Activated naive CD4-positive, alpha-beta T cell treated with anti-CD3 and anti-CD28 coated beads, Interleukin-2, amount 10 ng/mL, durations not matched to agents 7 days and 5 days (primary cell): ENCODE measurements around the gene SHC1.

ENCODE experiments used
- CTCF ChIA-PET: fragments of 350-600 bp; sonication (Branson Sonifier 250); formaldehyde crosslinking; loops from one replicate; lab custom pipeline; 2021; ENCODE audit warnings: antibody characterized with exemption; lab: Charles Lee
- DNase-seq: peaks from one replicate; pipeline ENCODE4 v3.0.0-alpha.2; 2020
- H3K27ac Mint-ChIP-seq: one replicate; pipeline ENCODE4 v1.8.0; 2021; ENCODE audit warnings: mild to moderate bottlenecking, moderate library complexity, mixed read lengths
- H3K27me3 Mint-ChIP-seq: one replicate; pipeline ENCODE4 v1.8.0; 2021; ENCODE audit warnings: mild to moderate bottlenecking, mixed read lengths
- H3K36me3 Mint-ChIP-seq: one replicate; pipeline ENCODE4 v1.8.0; 2021; ENCODE audit warnings: mixed read lengths
- H3K4me1 Mint-ChIP-seq: one replicate; pipeline ENCODE4 v1.8.0; 2021; ENCODE audit warnings: mixed read lengths
- H3K4me3 Mint-ChIP-seq: one replicate; pipeline ENCODE4 v1.8.0; 2021; ENCODE audit warnings: mild to moderate bottlenecking, moderate library complexity, mixed read lengths
- H3K9me3 Mint-ChIP-seq: one replicate; pipeline ENCODE4 v1.8.0; 2021; ENCODE audit warnings: mixed read lengths

Gene SHC1

DNA sequence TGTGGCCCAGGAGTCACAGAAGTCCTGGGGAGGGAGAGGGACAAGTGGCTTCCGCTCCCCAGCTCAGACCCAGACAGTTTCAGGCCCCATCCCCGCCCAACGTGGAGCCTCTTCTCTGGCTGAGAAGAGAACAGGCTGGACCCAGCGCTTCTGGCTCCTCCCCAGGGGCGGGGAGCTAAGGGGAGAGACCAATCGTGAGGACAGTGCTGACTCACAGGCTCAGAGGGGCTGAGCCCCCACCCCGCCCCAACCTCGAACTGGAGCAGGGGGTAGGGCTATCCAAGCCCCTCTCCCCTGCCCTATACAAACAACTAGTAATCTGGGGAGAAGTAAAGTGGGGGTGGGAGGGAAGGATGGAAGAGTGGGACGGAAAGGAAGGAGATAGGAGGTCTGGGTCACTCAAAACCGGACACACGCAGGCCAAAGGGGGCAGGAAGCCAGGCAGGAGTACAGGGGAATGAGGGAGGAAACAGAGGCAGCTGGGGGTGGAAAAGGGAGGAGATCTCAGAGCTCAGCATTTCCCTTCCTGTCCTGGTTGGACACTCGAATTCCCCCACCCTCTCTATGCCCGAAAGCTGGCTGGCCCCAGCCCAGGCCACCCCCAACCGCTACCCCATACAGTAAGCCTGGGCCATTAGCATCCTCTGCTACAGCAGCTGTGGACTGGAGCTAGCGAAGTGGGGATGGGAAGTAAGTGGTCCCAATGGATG lies at the start of gene SHC1:
TSS of gene SHC1 (minus strand) at position 117 of the 710 bp plus-strand sequence. CDS start 221 bp downstream, outside the sequence.
- peaks cover 41% of the 10 kb centered on the region for H3K36me3 Mint-ChIP-seq
- H3K4me3 Mint-ChIP-seq = peak within 1 kb of the TSS; percentile 4
- peak; percentile 42 for DNase-seq

GRCh38 chr1:155019377-155020245 lies 49.1 kb upstream of the SHC1 start:
- Mint-ChIP-seq H3K27ac (peak overlapping the region; percentile 35), H3K4me3 (no peak overlapping the region), H3K4me1 (peaks cover 48% of the 10 kb centered on the region), H3K36me3 (peaks cover 41% of the 10 kb centered on the region), H3K27me3 (peaks cover 9% of the 10 kb centered on the region), H3K9me3 (no peaks in the 10 kb centered on the region)
- CTCF ChIA-PET = interaction anchor here (0.8 to 6.7 kb wide), 9 partner anchors 14 to 65 kb away, joined by 3 to 48 read pairs (median 6); partner anchors contain the start of genes ADAM15, DCST1, DCST2 and PYGO2
- DNase-seq = no peak

More for the DNA sequence above, at the start of gene SHC1:
- Mint-ChIP-seq H3K9me3 (no peaks in the 10 kb centered on the region), H3K27ac (peak within 1 kb of the TSS; percentile 74), H3K27me3 (no peaks in the 10 kb centered on the region), H3K4me1 (peaks cover 46% of the 10 kb centered on the region)
- CTCF ChIA-PET = interaction anchor here (0.6 to 2.3 kb wide), 7 partner anchors 10 to 118 kb away, joined by 3 to 9 read pairs (median 5); partner anchors contain the start of genes ADAM15 and PYGO2

DNA sequence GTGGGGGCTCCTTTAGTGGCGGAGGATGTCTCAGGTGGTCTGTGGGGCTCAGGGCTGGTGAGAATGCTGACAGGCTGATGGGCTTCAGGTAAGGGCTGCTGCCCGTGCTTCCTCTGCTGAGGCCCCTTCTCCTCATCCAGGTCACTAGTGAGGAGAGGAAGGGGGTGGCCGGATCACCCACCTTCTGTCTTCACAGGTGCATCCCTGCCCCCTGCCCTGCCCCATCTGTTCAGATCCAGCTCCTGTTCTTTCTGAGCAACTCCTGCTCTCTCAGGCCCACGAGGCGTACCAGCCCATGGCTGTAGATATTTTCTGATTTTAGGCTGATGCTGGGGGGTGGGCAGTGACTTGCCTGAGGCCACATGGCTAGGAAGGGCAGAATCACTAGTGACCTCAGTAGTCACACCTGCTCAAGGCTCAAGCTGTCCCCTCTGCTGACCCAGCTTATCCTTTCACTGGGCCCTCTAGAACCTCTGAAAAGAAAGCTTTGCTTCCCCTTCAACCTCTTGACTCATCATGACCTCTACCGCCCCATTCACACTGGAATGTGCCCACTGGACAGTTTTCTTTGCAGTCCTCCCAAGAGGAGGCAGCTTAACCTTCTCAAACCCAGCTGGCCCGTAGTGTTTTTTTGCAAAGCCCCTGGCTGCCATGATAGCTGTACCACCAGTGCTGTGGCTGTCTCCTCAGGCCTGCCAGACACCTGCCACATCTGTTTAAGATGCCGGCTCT lies 48.2 kb upstream of the SHC1 start:
- peaks cover 57% of the 10 kb centered on the region for H3K4me1 Mint-ChIP-seq
- H3K9me3 Mint-ChIP-seq = no peaks in the 10 kb centered on the region
- H3K27ac Mint-ChIP-seq = peak overlapping the region; percentile 35
- H3K36me3 Mint-ChIP-seq = peaks cover 48% of the 10 kb centered on the region
- CTCF ChIA-PET = interaction anchor here (0.8 to 6.7 kb wide), 12 partner anchors 15 to 459 kb away, joined by 4 to 48 read pairs (median 6); partner anchors contain the start of genes ADAM15, DCST1, DCST2 and FLAD1
- DNase-seq = no peak
- H3K27me3 Mint-ChIP-seq = peaks cover 5% of the 10 kb centered on the region
- no peak overlapping the region for H3K4me3 Mint-ChIP-seq

- Mint-ChIP-seq H3K36me3 (peaks cover 55% of the 10 kb centered on the region), H3K27ac (no peak overlapping the region), H3K4me3 (peak overlapping the region; percentile 26), H3K9me3 (no peaks in the 10 kb centered on the region), H3K27me3 (peaks cover under 1% of the 10 kb centered on the region), H3K4me1 (peaks cover 65% of the 10 kb centered on the region)
- DNase-seq = no peak
- CTCF ChIA-PET = interaction anchor here (0.5 to 6.7 kb wide), 26 partner anchors 8 to 538 kb away, joined by 3 to 48 read pairs (median 6); partner anchors contain the start of genes ADAM15, DCST1, DCST2 and EFNA4
These were observed 47.4 kb upstream of the SHC1 start for GRCh38 chr1:155017946-155018316.

GRCh38 chr1:155017041-155017945 lies 46.7 kb upstream of the SHC1 start:
- Mint-ChIP-seq H3K27me3 (no peaks in the 10 kb centered on the region), H3K4me3 (peak overlapping the region; percentile 26), H3K27ac (peak overlapping the region; percentile 83), H3K9me3 (no peaks in the 10 kb centered on the region), H3K36me3 (peaks cover 60% of the 10 kb centered on the region), H3K4me1 (peaks cover 71% of the 10 kb centered on the region)
- CTCF ChIA-PET = interaction anchor here (0.5 to 6.7 kb wide), 27 partner anchors 8 to 538 kb away, joined by 3 to 48 read pairs (median 6); partner anchors contain the start of genes ADAM15, DCST1, DCST2 and EFNA4
- DNase-seq = peak; percentile 90

DNA sequence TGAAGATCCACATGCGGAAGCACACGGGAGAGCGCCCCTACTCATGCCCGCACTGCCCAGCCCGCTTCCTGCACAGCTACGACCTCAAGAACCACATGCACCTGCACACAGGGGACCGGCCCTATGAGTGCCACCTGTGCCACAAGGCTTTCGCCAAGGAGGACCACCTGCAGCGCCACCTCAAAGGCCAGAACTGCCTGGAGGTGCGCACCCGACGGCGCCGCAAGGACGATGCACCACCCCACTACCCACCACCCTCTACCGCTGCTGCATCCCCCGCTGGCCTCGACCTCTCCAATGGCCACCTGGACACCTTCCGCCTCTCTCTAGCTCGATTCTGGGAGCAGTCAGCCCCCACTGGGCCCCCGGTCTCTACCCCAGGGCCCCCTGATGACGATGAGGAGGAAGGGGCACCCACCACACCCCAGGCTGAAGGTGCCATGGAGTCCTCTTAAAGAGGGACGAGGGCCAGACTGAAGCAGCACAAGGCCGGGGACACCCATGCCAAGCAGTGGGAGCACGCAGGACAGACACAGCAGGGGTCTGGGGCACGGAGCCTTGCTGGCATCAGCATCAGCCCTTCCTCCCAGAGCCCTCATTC lies 45.8 kb upstream of the SHC1 start:
- Mint-ChIP-seq H3K4me3 (peak overlapping the region; percentile 33), H3K9me3 (no peaks in the 10 kb centered on the region), H3K27me3 (no peaks in the 10 kb centered on the region), H3K36me3 (peaks cover 60% of the 10 kb centered on the region), H3K27ac (peak overlapping the region; percentile 83), H3K4me1 (peaks cover 78% of the 10 kb centered on the region)
- CTCF ChIA-PET = interaction anchor here (0.6 to 6.7 kb wide), 24 partner anchors 9 to 537 kb away, joined by 3 to 48 read pairs (median 7); partner anchors contain the start of genes ADAM15, FLAD1, LENEP and PBXIP1
- peak; percentile 52 for DNase-seq

GRCh38 chr1:155015527-155016230 lies 45.1 kb upstream of the SHC1 start:
- Mint-ChIP-seq H3K27me3 (no peaks in the 10 kb centered on the region), H3K9me3 (no peaks in the 10 kb centered on the region), H3K4me1 (peaks cover 83% of the 10 kb centered on the region), H3K36me3 (peaks cover 62% of the 10 kb centered on the region), H3K4me3 (peak overlapping the region; percentile 33), H3K27ac (peak overlapping the region; percentile 83)
- CTCF ChIA-PET = interaction anchor here (0.8 to 6.7 kb wide), 18 partner anchors 8 to 456 kb away, joined by 3 to 48 read pairs (median 8); partner anchors contain the start of genes ADAM15, FLAD1, LENEP and PBXIP1
- no peak for DNase-seq

- peaks cover 63% of the 10 kb centered on the region for H3K36me3 Mint-ChIP-seq
- peaks cover 85% of the 10 kb centered on the region for H3K4me1 Mint-ChIP-seq
- CTCF ChIA-PET = interaction anchor here (0.6 to 6.7 kb wide), 12 partner anchors 7 to 108 kb away, joined by 3 to 48 read pairs (median 6); partner anchors contain the start of genes ADAM15, FLAD1, LENEP and PBXIP1
- H3K9me3 Mint-ChIP-seq = no peaks in the 10 kb centered on the region
- no peak overlapping the region for H3K27ac Mint-ChIP-seq
- DNase-seq = no peak
- no peaks in the 10 kb centered on the region for H3K27me3 Mint-ChIP-seq
- no peak overlapping the region for H3K4me3 Mint-ChIP-seq
These were observed 44.4 kb upstream of the SHC1 start for GRCh38 chr1:155014709-155015508.

GRCh38 chr1:155013632-155014031 lies 43.1 kb upstream of the SHC1 start:
- peak overlapping the region; percentile 87 for H3K27ac Mint-ChIP-seq
- peaks cover 59% of the 10 kb centered on the region for H3K36me3 Mint-ChIP-seq
- H3K9me3 Mint-ChIP-seq = no peaks in the 10 kb centered on the region
- H3K27me3 Mint-ChIP-seq = no peaks in the 10 kb centered on the region
- H3K4me3 Mint-ChIP-seq = peak overlapping the region; percentile 93
- peak; percentile 68 for DNase-seq
- peaks cover 77% of the 10 kb centered on the region for H3K4me1 Mint-ChIP-seq
- CTCF ChIA-PET = interaction anchor here (1.3 to 5.0 kb wide), 6 partner anchors 10 to 58 kb away, joined by 3 to 21 read pairs (median 7); partner anchors contain the start of gene PBXIP1

DNA sequence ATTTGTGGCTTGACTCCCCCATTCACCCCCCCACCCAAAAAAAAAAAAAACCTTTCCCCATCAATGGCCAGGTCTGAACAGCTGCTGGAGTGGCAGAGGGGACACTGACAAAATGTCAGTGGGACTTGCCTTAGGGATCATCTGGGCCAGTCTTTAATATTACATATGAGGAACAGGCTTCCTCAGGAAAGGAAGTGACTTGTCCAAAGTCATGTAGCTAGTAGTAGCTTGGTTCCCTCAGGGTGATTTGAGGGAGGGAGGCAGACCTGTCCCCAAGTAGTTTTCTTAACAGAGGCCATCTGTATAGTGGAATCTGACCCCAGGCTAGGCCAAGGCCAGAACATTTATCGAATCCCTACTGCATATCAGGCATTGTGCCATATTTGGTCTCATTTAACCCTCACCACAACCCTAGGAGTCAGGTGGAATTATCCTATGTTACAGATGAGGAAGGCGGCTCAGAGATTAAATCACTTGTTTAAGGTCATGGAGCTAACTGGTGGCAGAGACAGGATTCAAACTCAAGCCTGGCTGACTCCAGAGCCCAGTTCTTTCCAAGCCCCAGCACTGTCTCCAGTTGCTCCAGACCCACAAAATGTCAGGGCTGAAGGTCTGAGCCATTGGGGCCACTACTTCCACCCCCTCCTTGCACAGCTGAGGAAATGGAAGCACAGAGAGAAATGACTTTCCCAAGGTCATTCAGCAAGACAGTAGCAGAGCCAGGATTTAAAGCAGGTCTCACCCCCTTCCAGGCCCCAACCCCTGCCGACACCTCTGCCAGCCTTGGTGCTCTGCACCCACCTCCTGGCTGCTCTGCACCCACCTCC lies 42.4 kb upstream of the SHC1 start:
- no peaks in the 10 kb centered on the region for H3K9me3 Mint-ChIP-seq
- CTCF ChIA-PET = interaction anchor here (0.8 to 5.0 kb wide), 8 partner anchors 9 to 72 kb away, joined by 3 to 21 read pairs (median 6); partner anchors contain the start of gene ADAM15
- peaks cover 81% of the 10 kb centered on the region for H3K4me1 Mint-ChIP-seq
- DNase-seq = no peak
- H3K27me3 Mint-ChIP-seq = no peaks in the 10 kb centered on the region
- peak overlapping the region; percentile 93 for H3K4me3 Mint-ChIP-seq
- peaks cover 57% of the 10 kb centered on the region for H3K36me3 Mint-ChIP-seq
- H3K27ac Mint-ChIP-seq = peak overlapping the region; percentile 87
